ENCODE results near the gene NIT1. TPM values are rescaled to one million over a fixed set of nuclear protein-coding genes. Genes with fewer than 3 reads are reported as not detected.

NIT1 gene
- total and polyA plus RNA-seq, 2 of the 13 experiments (the other 11 are each of a cell fraction or from before 2014, with no cell fraction given) = 22.7 to 31.0 TPM

- peaks cover 31% of the 10 kb centered on the region for H3K79me2 ChIP-seq (ENCODE audit: insufficient read depth, low read length)
- ATAC-seq (peak; percentile 96), FAIRE-seq (peak; percentile 94), DNase-seq (ENCODE audit: low spot score) (peak; percentile 92)
- WGBS (ENCODE audit: low lambda C conversion rate) = 2% methylated on average over 54 of the region's 68 CpGs
- peak within 1 kb of the TSS; percentile 72 for H3K4me2 ChIP-seq (ENCODE audit: low read depth, low read length)
- peaks cover 27% of the 10 kb centered on the region for H3K4me1 ChIP-seq (ENCODE audit: insufficient read depth, low read length)
- peaks cover 0 to 8% of the 10 kb centered on the region in 2 experiments; a peak in 2 of 5 replicates for H3K36me3 ChIP-seq (replicated peaks in 1 of 2; ENCODE audit: control insufficient read depth in 1 of 2, insufficient read depth in 2 of 2, low read length in 2 of 2)
- peak within 1 kb of the TSS; percentile 85 for H3K9ac ChIP-seq (ENCODE audit: insufficient read depth, low read depth, low read length)
- ChIA-PET CTCF (ENCODE audit: low intra/inter-chr PET ratio, low total read pairs) (no interaction called here), POLR2A (interaction anchor here (0.6 to 3.5 kb wide), 18 partner anchors 8 to 181 kb away, joined by 3 to 43 read pairs (median 6); partner anchors contain the start of genes APOA2, B4GALT3, F11R and KLHDC9)
- BruUV-seq (replicated peaks) = no TSS peak
- intact Hi-C loops (cut with micrococcal nuclease; ENCODE audit: unreplicated experiment) = loop anchor here (2.0 to 10.0 kb wide), 2 partner anchors 20 to 138 kb away; partner anchors contain the start of gene UFC1
- H3K27me3 ChIP-seq (ENCODE audit: control insufficient read depth in 1 of 2, insufficient read depth in 2 of 2, low read length in 2 of 2) = no peaks in the 10 kb centered on the region; a peak in 1 of 5 replicates
- no peaks in the 10 kb centered on the region for H4K20me1 ChIP-seq (ENCODE audit: insufficient read depth, low read length)
- H3K9me3 ChIP-seq (ENCODE audit: low read length) = no peaks in the 10 kb centered on the region
- peak within 1 kb of the TSS; percentile 49 for H2AFZ ChIP-seq (ENCODE audit: low read length)
- peak within 1 kb of the TSS; percentile 79 to 82 (median 80) for H3K4me3 ChIP-seq (replicated peaks in 1 of 3; ENCODE audit: insufficient read depth in 1 of 3, low read depth in 2 of 3, low read length in 3 of 3)
- peak within 1 kb of the TSS; percentile 90 for H3K27ac ChIP-seq (ENCODE audit: extremely low read length, insufficient read depth, low read length)
- in situ Hi-C loops (cut with HindIII; ENCODE audit: extremely low pct_ligation_motif_present, low pct_unique_long_range_greater_than_20kb) = no loop called here
- TF ChIP-seq ZNF670 (CRISPR knock-in tag; IDR thresholded peaks at IDR 0.05; ENCODE audit: borderline replicate concordance) (peak; percentile 17; the same call in 1 of the 2 replicates), ZNF546 (CRISPR knock-in tag; conservative IDR thresholded peaks at IDR 0.05) (0 out of 2 replicates have a peak, but pooled peaks have one; percentile 35), ZNF281 (CRISPR knock-in tag; IDR thresholded peaks at IDR 0.05; ENCODE audit: borderline replicate concordance) (peak; percentile 84; the same call in 1 of the 2 replicates), ZFP1 (CRISPR knock-in tag; IDR thresholded peaks at IDR 0.05) (0 out of 2 replicates have a peak, but pooled peaks have one; percentile 44), ZNF264 (CRISPR knock-in tag; IDR thresholded peaks at IDR 0.05) (0 out of 2 replicates have a peak, but pooled peaks have one; percentile 52), MIER3 (CRISPR knock-in tag; IDR thresholded peaks at IDR 0.05; ENCODE audit: borderline replicate concordance) (peak; percentile 62; the same call in 1 of the 2 replicates), HNRNPL (IDR thresholded peaks at IDR 0.05; ENCODE audit: low read depth, low read length) (0 out of 2 replicates have a peak, but pooled peaks have one; percentile 9), PHF21A (CRISPR knock-in tag; IDR thresholded peaks at IDR 0.05) (peak; percentile 64), SRSF4 (IDR thresholded peaks at IDR 0.05; ENCODE audit: low read depth, low read length, poor library complexity, severe bottlenecking) (no peak), MEIS2 (CRISPR knock-in tag; IDR thresholded peaks at IDR 0.05) (no peak; the same call in 1 of the 2 replicates), ZMYM2 (CRISPR knock-in tag; IDR thresholded peaks at IDR 0.05) (no peak), ZNF205 (CRISPR knock-in tag; IDR thresholded peaks at IDR 0.05) (peak; percentile 49; the same call in 1 of the 2 replicates), ZBTB20 (CRISPR knock-in tag; IDR thresholded peaks at IDR 0.05; ENCODE audit: borderline replicate concordance, low read depth) (peak; percentile 1; the same call in 1 of the 2 replicates), NONO (IDR thresholded peaks at IDR 0.05) (no peak), NONO (CRISPR knock-in tag; conservative IDR thresholded peaks at IDR 0.05) (peak; percentile 79), ZNF839 (CRISPR knock-in tag; IDR thresholded peaks at IDR 0.05; ENCODE audit: borderline replicate concordance) (peak; percentile 60; the same call in 1 of the 2 replicates), CENPX (CRISPR knock-in tag; IDR thresholded peaks at IDR 0.05) (no peak), TBX2 (CRISPR knock-in tag; IDR thresholded peaks at IDR 0.05; ENCODE audit: borderline replicate concordance) (0 out of 2 replicates have a peak, but pooled peaks have one; percentile 48), ZFYVE20 (CRISPR knock-in tag; IDR thresholded peaks at IDR 0.05; ENCODE audit: borderline replicate concordance, low read depth) (no peak), ZNF788 (CRISPR knock-in tag; IDR thresholded peaks at IDR 0.05; ENCODE audit: borderline replicate concordance) (peak; percentile 50; the same call in 1 of the 2 replicates), TAF15 (IDR thresholded peaks at IDR 0.05; ENCODE audit: low read depth, low read length, poor library complexity, severe bottlenecking) (peak; percentile 24), SIX1 (CRISPR knock-in tag; IDR thresholded peaks at IDR 0.05; ENCODE audit: borderline replicate concordance) (no peak)
These were observed 14.7 kb downstream of the NIT1 start, which contains the start of gene DEDD for GRCh38 chr1:161132410-161133219. Gene DEDD, minus strand, starts transcription at chr1:161132667. Its CDS starts 8,205 bp downstream, at chr1:161124462.
